ENCODE results near the gene STIP1.
A peak's percentile ranks its signal among the peaks of the same experiment; 100 is the strongest.
"Not testable (repeated sequence)": the region's sequence is repeated elsewhere in the genome, so short reads cannot be mapped to it uniquely, and the experiment has no call there.

Gene STIP1

DNA sequence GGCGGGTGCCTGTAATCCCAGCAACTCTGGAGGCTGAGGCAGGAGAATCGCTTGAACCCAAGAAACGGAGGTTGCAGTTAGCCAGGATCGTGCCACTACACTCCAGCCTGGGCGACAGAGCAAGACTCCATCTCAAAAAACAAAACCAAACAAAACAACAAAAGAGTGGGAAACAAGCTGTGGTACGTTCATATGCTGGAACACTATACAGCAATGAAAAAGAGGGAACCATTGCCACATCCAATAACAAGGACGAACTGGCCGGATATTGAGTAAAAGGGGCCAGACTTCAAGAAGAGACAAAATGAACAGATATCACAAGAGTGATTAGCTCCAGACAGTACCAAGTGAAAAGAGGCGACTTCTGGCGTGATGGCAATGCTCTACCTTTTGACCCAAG lies 24.9 kb upstream of the STIP1 start:
- no peak for DNase-seq

DNA sequence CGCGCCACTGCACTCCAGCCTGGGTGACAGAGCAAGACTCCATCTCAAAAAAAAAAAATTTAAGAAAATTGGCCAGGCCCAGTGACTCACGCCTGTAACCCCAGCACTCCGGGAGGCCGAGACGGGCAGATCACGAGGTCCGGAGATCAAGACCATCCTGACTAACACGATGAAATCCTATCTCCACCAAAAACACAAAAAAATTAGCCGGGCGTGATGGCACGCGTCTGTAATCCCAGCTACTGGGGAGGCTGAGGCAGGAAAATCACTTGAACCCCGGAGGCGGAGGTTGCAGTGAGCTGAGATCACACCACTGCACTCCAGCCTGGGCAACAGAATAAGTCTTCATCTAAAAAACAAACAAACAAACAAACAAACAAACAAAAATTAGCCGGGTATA lies 23.2 kb upstream of the STIP1 start:
- not testable (repeated sequence) for DNase-seq

DNA sequence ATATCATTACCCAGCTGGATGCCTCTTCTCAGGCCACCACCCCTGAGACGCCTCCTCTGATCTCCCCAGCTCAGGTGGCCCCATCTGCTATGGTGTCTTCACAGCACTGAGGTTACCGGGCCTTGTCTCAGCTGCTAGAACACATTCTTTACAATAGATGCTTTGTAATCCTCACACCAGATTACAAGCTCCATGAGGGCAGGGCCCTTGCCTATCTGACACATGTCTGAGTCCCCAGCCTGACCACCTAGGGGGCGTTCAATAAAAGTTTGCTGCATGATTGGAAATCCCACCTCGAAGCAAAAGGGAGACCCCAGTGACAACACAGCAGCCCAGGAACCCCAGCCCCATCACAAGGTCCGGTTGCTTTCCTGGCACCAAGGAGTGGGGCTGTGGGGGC lies 22.0 kb upstream of the STIP1 start:
- no peak for DNase-seq

DNA sequence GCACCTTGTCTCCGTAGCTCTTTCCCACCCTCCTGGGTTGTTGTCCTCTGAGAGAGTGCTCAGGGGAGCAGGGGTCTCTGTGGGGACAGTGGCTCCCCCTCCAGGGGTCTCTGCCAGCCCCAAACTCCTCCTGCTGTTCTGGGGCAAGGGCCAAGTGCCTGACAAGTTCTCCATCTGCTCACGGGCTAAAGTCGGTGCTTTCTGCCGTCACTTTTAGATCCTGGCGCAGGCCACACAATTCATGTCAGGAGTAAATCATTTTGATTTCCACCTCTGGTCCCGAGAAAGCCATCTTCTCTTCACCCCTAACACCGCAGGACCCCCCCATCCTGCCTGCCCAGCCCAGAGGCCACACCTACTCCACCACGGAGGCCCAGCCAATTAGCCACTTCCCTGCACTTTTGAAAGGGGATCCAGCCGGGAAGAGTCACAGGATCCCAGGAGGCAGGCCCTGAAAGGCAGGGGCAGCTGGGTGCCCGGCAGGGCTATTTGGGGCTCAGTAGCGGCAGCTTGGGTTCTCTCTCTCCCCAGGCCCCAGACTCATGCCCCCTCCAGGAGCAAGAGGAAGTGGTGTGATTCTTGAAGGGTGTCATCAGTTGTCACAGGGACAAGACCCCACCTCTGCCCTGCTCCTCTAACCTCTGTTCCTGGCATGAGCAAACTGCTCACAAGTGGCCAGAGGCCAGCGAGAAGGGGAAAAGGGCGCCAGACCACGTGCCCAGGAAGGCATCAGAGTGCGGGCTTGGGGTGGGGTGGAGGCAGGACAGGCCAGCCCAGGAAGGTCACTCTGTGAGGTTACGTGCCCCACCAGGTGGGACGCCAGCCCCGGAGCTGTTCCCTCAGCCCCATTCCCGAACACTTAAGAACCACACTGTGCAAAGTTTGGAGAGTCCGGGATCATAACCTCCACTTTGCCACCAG lies 21.3 kb upstream of the STIP1 start:
- DNase-seq = no peak

DNA sequence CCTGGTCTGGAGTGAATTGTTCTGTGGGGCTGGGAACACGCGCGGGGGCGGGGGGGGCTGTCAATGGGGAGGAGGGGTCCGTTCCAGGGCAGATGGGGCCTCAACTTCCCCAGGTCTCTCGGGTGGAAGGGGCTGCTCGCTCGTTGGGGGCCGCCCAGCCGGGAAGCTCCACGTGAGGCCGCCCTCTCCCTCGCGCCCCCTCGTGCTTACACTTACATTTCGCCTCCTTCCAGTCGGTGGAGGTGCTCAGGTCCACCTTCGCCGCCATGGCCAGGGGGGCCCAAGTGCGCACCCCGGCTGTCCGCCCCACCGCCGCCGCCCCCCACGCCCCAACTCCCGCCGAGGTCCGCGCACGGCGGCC lies 20.5 kb upstream of the STIP1 start:
- no peak for DNase-seq

DNA sequence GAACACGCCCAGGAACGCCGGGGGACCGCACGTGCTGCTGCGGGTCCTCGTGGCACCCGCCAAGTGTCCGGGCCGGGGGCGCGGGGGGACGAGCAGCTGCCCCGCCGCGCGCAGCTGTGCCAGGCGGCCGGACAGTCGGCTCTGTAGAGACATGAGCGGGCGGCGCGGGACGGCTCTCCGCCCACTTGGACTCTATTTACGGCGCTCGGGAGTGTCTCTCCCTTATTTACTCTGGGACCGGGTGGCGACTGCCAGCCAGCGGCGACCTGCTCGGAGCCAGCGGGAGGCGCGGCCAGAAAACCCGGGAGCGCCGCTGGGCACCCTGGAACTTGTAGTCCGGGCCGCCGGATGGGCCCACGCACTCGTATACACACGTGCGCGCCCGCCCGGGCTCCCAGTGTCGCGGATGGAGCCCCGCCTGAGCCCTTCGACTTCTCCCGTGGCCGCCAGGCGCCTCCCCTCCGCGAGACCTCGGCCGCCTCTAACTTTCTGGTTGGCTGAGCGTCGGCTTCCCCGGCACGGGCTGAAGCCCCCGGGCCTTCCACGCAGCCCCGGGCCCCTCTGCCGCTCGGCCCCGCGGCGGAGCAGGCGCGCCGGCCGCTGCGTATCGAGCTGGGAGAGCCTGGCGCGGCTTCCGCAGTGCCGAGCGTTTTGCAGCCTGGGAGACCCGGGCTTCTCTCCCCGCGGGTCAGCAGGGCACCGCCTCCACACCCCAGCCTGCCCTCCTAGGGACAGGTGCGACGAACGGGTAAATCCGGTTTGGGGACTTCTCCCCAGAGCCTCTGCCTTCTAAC lies 19.9 kb upstream of the STIP1 start, which contains the start of gene MACROD1:
Gene MACROD1 (minus strand): TSS at position 272 of the 794 bp plus-strand sequence. CDS start 119 bp downstream, at position 153.
- DNase-seq = peak; percentile 75

DNA sequence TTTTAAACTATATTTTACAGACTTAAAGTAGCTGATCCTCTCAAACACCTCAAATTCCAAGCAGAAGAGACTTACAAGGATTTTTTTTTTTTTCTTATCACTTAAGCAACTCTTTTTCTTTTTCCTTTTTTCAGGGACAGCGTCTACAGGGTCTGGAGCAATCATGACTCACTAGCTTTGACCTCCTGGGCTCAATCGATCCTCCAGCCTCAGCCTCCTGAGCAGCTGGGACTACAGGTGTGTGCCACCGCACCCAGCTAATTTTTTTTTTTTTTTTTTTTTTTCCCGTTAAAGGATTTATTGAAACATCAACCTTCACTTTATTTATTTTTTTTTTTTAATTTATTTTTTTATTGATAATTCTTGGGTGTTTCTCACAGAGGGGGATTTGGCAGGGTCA lies 15.6 kb upstream of the STIP1 start:
- no peak for DNase-seq

DNA sequence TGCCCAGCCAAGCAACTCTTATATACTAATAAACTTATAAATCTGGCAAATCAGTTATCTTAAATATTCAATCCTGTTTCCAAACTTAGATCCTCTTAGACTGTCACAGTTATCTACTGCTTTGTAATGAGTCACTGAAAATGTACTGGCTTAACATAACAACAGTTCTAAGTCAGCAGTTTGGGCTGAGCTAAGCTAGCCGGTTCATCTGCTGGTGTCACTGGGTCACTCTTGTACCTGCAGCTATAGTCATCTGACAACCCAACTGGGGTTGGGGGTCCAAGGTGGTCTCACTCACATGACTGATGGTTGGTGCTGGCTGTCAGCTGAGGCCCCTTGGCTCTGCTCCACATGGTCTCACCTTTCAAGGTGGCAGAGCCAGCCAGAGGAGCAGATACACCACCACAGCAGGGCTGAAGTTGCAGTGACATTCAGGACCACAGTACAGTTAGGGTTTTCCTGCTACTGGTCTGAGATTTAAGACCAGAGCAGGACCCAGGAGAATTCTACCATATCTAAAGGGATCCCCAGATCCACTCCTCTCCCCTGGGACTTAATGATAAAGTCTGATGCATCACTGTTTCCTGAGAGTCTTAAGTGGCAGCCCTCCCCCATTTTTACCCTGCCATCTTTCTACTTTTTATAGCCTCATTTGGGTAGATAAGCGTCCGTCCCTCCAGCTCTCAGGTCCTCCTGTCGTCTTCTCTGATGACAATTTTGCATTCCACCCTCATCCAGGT lies 12.2 kb upstream of the STIP1 start:
- DNase-seq = no peak

DNA sequence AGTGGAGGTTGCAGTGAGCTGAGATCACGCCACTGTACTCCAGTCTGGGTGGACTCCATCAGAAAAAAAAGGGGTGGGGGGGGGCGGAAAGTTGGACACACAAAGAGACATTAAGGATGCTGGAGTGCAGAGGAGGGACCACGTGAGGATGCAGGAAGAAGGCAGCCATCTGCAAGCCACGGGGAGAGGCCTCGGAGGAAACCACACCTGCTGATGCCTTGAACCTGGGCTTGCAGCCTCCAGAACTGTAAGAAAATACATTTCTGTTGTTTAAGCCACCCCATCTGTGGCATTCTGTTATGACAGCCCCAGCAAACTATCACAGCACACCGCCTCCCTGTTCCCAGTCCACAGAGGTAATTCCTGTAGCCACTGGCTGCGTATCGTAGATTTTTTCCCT lies 9.2 kb upstream of the STIP1 start:
- DNase-seq = no peak

DNA sequence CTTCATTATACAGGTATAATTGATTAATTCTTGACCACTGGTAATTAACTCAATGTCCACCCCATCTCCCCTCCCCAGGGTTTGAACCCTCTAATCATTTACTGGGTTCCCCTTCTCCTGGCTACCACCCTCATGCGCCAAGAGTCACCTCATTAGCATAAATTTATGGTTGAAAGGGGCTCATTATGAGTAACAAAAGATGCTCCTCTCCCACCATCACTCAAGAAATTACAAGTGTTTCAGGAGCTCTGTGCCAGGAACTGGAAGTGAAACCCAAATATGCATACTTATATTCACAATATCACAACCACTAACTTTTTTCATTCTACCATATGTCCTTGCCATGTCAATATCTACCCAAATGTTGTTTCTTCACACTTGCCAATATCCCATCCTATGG lies 7.8 kb upstream of the STIP1 start:
- no peak for DNase-seq

DNA sequence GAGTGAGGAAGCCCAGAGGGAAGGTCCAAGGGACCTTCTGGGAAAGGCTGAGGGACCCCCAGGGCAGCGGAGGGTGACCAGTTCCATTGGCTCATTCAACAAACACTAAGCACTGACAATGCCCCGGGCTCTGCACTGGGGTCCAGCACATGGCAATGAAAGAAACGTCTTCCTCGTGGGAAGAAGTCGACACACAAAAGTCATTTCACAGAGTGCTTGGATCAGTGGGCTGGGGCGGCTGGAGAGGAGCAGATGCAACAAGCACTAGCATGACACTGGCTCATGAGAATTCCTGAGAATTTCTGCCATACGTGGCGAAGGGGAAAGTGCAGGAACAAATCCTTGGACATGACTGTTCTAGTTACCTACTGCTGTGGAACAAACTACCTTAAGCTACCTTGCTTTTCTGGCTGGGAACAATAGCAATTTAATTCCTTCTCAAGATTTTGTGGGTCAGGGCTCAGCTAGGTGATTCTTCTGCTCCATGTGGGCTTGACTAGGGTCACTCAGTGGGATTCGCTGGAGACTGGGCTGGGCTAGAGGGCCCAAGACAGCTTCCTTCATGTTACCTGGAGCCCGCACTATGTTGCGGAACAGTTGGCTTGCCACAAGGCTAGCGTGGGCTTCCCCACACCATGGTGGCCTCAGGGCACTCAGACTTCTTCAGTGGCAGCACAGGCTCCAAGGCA lies 6.9 kb upstream of the STIP1 start:
- DNase-seq = no peak

DNA sequence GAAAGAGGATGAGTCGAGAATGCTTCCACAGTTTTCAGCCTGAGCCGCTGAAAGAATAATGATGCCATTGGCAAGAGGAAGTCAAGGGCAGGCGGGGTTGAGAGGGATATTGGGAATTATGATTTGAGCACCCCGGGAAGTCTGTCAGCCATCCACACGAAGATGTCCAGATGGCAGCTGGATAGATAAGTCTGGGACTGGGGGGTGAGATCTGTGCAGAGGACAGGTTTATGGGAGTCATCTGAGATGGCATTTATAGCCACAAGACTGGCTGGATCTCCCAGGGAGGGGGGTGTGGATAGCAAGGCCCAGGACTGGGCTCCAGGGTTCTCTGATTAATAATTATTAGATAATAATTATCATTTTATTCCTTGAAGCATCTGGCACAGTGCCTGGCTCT lies 5.1 kb upstream of the STIP1 start:
- DNase-seq = no peak

DNA sequence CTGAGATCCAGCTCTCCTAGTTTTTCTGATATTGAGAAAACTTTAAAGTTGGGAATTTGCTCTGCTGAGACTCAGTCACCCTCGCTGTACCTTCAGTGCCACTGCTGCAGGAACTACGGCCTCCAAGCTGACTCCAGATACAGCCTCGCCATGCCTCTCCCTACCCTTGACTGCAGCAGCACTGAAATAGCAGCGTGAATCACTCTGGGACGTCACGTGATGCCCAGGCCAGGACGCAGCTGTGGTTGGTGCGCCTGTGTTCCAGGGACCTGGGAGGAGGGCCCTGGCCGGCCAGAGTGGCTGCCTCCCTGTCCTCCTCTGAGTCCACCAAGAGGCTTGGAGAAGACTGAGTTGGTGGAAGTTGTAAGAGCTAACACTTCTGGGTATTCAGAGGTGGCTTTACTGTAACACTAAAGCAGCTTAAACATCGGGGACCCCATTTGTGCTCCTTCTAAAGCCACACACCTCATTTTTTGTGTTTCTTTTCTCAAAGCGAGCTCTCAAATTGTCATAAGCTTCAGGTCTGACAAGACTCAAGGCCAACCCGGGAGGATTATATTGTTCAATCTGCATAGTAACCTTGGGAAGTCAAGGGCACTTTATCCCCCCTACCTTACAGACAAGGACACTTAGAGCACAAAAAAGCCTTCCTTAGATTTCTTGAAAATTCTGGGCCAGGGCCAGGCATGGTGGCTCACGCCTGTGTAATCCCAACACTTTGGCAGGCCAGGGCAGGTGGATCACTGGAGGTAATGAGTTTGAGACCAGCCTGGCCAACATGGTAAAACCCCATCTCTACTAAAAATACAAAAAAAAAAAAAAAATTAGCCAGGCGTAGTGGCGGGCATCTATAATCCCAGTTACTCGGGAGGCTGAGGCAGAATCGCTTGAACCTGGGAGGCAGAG lies 4.2 kb upstream of the STIP1 start:
- DNase-seq = peak; percentile 72

DNA sequence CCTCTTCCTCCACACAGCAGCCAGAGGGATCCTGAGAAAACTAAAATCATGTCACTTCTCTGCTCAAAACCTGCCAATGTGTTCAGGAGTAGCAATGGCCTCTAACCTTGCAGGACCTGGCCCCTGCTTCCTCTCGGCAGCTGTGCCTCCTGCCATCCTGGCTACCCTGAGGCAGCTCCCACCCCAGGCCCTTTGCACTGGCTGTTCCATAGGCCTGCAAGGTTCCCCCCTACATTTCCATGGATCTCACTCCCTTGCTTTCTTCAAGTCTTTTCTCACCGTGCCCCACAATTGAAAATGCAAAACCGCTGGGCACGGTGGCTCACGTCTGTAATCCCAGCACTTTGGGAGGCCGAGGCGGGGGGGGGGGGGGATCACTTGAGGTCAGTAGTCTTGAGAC lies 2.1 kb upstream of the STIP1 start:
- DNase-seq = no peak

DNA sequence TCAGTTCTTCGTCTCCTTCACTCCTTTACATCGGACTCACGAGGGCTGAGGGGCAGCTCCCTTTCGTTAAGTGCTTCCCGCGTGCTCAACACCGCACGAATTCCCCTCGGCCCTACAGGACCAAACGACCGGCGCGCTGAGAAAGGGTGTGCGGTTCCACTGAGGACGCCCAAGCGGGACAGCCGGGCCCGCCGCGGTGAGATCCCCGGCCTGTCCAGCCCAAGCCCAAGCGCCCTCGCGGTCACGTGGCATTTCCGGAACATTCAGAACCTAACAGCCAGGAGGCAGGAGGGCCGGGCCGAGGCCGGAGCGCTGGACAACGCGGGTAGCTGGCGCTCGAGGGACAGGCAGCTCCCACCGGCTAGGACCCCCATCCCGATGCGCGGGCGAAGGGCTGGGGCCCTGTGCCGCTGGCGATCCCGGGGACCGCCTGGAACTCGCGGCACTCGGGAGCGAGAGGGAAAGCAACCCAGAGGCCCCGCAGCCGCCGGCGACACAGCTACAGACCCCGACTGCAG lies 737 bp upstream of the STIP1 start:
- DNase-seq = no peak

DNA sequence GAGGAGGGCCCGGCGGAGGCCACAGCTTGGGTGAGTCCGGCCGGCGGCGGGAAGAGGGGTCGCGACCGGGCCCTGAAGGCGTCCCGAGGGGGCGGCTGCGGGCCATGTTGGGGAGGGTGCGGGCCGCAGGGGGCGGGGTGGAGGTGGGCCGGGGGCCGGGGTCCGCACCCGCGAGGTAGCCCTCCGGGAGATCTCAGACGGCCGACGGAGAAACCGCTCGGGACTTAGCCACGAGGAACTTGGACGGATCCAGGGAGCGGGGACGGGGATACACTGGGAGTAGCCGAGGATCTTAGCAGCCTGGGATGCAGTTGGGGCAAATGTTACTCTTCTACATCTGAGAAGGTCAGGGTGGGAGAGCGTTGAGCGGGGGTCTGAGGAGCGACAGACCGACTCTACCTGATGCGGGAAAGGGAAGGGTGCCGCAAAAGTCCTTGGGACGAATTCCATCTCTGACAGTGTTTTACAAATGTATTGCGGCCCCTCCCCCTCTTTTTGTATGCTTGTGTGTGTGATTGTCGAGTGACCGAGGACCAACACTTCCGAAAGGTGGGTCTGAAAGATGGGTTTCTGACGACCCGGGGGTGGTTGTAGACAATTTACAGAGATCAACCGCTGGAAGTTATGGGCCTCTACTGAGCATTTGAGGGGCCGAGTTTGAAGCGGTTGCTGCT lies 658 bp downstream of the STIP1 start:
- no peak for DNase-seq

DNA sequence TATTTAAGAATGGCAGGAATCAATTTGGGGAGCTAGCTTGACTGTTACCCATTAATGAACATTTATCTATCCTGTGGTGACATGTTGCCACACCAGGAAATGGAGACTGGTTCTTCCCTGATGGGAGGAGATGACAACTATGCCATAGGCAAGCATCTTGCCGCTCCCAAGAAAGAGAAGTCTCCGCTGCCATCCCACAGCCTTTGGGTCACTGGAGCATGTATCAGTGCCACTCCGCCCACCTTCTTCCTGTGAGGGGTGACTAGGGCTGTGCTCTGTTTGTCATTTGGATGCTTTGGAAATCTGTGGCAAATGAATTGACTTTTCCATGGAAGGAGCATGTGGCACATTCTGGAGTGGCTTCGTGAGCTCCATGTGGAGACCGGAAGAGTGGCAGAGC lies 6.5 kb downstream of the STIP1 start:
- DNase-seq = no peak

DNA sequence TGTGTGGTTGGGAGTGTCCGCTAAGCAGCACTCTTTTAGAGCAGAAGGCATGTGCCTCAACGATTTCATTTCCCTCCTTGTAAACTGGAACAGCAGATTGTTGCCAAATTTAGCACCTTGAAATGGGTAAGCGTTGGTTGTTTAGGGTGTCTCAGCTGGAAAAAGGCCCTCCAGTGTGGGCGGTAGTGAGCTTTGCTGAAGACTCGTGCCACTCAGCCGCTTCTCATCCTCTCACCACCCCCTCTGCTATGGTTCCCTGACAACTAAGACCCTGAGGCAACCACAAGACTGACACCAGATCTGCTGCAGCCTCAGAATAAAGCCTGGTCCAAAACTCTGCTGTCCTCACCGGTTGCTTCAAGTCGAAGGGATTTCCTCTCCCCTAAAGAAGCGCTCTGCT lies 10.7 kb downstream of the STIP1 start:
- no peak for DNase-seq

DNA sequence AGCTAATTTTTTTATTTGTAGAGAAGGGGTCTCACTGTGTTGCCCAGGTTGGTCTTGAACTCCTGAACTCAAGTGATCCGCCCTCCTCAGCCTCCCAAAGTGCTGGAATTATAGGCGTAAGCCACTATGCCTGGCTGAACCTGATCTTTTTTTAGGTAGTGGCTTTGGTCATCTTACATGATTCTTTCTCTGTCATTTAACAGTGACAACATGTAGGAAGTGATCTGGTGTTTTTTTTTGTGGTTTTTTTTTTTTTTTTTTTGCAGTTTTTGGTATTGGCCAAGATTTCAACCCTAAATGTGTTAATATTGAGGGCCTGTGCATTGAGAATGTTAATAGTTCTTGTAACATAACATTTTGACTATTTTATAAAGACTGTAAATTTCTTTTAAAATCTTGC lies 12.5 kb downstream of the STIP1 start:
- no peak for DNase-seq

DNA sequence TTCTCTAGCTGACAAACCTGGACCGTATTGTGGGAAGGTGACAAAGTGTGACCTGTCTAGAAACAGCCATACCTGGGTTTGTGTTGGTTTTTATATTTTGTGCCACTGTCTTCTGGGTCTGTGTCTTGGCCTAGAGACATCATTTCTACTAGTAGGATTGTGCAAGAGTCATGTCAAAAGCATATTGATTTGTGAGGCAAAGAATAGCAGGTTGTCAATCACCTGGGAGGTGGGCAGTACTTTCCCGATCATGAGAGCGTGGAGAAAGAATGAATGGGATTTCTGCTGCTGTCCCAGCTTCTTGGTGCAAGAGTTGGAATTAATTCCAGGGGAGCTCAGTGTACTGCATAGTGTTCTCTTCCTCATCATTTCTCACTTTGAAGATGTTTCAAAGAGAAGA lies 15.6 kb downstream of the STIP1 start:
- DNase-seq = no peak

DNA sequence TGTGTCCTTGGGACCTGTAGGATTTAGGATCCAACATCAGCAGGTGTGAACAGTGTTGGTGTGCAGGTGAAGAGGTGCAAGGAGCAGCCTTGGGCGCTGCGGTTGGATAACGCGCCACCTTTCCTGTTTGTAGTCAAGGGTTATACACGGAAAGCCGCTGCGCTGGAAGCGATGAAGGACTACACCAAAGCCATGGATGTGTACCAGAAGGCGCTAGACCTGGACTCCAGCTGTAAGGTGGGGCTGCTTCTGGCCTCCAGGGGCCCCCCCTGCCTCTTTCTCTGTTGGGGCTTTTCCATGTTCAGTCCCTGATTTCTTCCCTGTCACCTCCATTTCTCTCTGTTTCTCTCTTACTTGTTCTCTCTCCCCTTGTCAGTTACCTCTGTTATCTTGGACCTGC lies 17.0 kb downstream of the STIP1 start:
- DNase-seq = no peak

Measured in T1000 (cell line).